HEK293 (cell line): ENCODE data around the gene SLC39A11.

Source experiments
- CTCF ChIA-PET: fragments of 350-600 bp; formaldehyde crosslinking; extraction: SDS; loops from one replicate; lab custom pipeline; 2021; ENCODE audit warnings: antibody characterized with exemption; lab: Yijun Ruan, JAX
- POLR2A ChIA-PET: fragments of 300-600 bp; formaldehyde crosslinking; extraction: SDS; loops from one replicate; lab custom pipeline; 2020; ENCODE audit warnings: antibody characterized with exemption, inconsistent platforms; lab: Yijun Ruan, JAX
- H3K27ac ChIP-seq: fragments of 200-500 bp; sonication (Bioruptor generic); 2 replicates; pipeline ENCODE4 v1.5.1; 2014; ENCODE audit warnings: low read depth, low read length, control low read depth, inconsistent platforms; ENCODE audit errors: extremely low read depth
- H3K36me3 ChIP-seq, 2 experiments: fragments of 200-500 bp in 1 of 2; sonication (Bioruptor generic) in 1 of 2; 1 replicate in 1 of 2; 2 replicates in 1 of 2; pipeline ENCODE4 v1.5.1; 2014 to 2017; ENCODE audit warnings: inconsistent platforms in 2 of 2, low read length in 2 of 2; ENCODE audit not compliant: control insufficient read depth in 2 of 2, insufficient read depth in 1 of 2
- H3K4me1 ChIP-seq: fragments of 200-500 bp; sonication (Bioruptor generic); 2 replicates; pipeline ENCODE4 v1.5.1; 2014; ENCODE audit warnings: mild to moderate bottlenecking, low read length, inconsistent platforms; ENCODE audit not compliant: control insufficient read depth, insufficient read depth
- H3K4me3 ChIP-seq: 2 replicates; pipeline ENCODE4 v1.5.1; 2011; ENCODE audit warnings: low read depth, mild to moderate bottlenecking, control low read depth, low read length, moderate library complexity
- H3K9me3 ChIP-seq: fragments of 200-500 bp; sonication (Bioruptor generic); 2 replicates; pipeline ENCODE4 v1.5.1; 2014; ENCODE audit warnings: low read depth, low read length, inconsistent platforms; ENCODE audit not compliant: control insufficient read depth, insufficient read depth
- AEBP2 ChIP-seq: fragments of 450-650 bp; formaldehyde crosslinking; IDR thresholded peaks from 2 replicates; pipeline ENCODE4 v1.5.1; 2016; ENCODE audit warnings: missing biosample characterization, missing genetic modification characterization, borderline replicate concordance
- BCL11A ChIP-seq: fragments of 450-650 bp; formaldehyde crosslinking; IDR thresholded peaks from 2 replicates; pipeline ENCODE4 v1.5.1; 2016; ENCODE audit warnings: low read depth, missing biosample characterization, missing genetic modification characterization
- EGR2 ChIP-seq: fragments of 450-650 bp; formaldehyde crosslinking; IDR thresholded peaks from 2 replicates; pipeline ENCODE4 v1.5.1; 2016; ENCODE audit warnings: low read depth, missing biosample characterization, missing genetic modification characterization
- INSM2 ChIP-seq: fragments of 450-650 bp; formaldehyde crosslinking; IDR thresholded peaks from 2 replicates; pipeline ENCODE4 v1.5.1; 2016; ENCODE audit warnings: missing biosample characterization, missing genetic modification characterization
- MYNN ChIP-seq: fragments of 450-650 bp; formaldehyde crosslinking; IDR thresholded peaks from 2 replicates; pipeline ENCODE4 v1.5.1; 2016; ENCODE audit warnings: missing biosample characterization, missing genetic modification characterization, borderline replicate concordance
- PRDM2 ChIP-seq: fragments of 450-650 bp; formaldehyde crosslinking; IDR thresholded peaks from 2 replicates; pipeline ENCODE4 v1.5.1; 2016; ENCODE audit warnings: missing biosample characterization, missing genetic modification characterization, borderline replicate concordance
- ZFP41 ChIP-seq: fragments of 450-650 bp; formaldehyde crosslinking; IDR thresholded peaks from 2 replicates; pipeline ENCODE4 v1.5.1; 2016; ENCODE audit warnings: missing biosample characterization, missing genetic modification characterization, borderline replicate concordance
- ZNF146 ChIP-seq: fragments of 450-650 bp; formaldehyde crosslinking; IDR thresholded peaks from 2 replicates; pipeline ENCODE4 v1.5.1; 2016; ENCODE audit warnings: missing biosample characterization, missing genetic modification characterization
- ZNF16 ChIP-seq: fragments of 450-650 bp; formaldehyde crosslinking; IDR thresholded peaks from 2 replicates; pipeline ENCODE4 v1.5.1; 2016; ENCODE audit warnings: low read depth, missing biosample characterization, missing genetic modification characterization
- ZNF292 ChIP-seq: fragments of 450-650 bp; formaldehyde crosslinking; IDR thresholded peaks from 2 replicates; pipeline ENCODE4 v1.5.1; 2016; ENCODE audit warnings: low read depth, missing biosample characterization, missing genetic modification characterization, borderline replicate concordance
- ZNF366 ChIP-seq: fragments of 450-650 bp; formaldehyde crosslinking; conservative IDR thresholded peaks from 2 replicates; pipeline ENCODE4 v1.5.1; 2016; ENCODE audit warnings: missing biosample characterization, missing genetic modification characterization
- ZNF394 ChIP-seq: fragments of 450-650 bp; formaldehyde crosslinking; IDR thresholded peaks from 2 replicates; pipeline ENCODE4 v1.5.1; 2016; ENCODE audit warnings: missing biosample characterization, missing genetic modification characterization, mild to moderate bottlenecking, moderate library complexity, borderline replicate concordance
- ZNF404 ChIP-seq: fragments of 450-650 bp; formaldehyde crosslinking; IDR thresholded peaks from 2 replicates; pipeline ENCODE4 v1.5.1; 2017; ENCODE audit warnings: missing biosample characterization, missing genetic modification characterization
- ZSCAN23 ChIP-seq: fragments of 450-650 bp; formaldehyde crosslinking; IDR thresholded peaks from 2 replicates; pipeline ENCODE4 v1.5.1; 2016; ENCODE audit warnings: missing biosample characterization, missing genetic modification characterization
- TF ChIP-seq, protein P1 (sequence below): fragments of 450-650 bp; formaldehyde crosslinking; IDR thresholded peaks from 2 replicates; pipeline ENCODE4 v1.5.1; 2016; ENCODE audit warnings: missing biosample characterization, missing genetic modification characterization

The SLC39A11 gene

DNA sequence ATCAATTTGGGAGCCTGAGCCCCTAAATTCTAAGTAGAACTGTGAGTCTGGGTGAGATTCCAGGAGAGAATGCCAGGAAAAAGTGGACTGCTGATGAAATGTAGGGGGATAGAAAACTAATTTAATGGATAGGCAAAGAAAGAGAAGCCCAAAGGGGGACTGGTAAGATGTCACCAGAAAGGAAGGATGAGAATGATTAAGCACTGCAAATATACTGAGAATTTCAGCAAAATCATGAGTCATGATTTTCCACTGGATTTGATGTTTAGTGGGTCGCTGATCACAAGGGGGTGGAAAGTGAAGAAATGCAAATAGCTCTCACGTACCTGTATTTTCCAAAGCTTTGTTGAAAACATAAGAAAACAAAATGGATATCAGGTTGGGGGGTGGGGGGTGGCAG is 201.8 kb downstream of the SLC39A11 start:
- POLR2A ChIA-PET: no interaction called here
- CTCF ChIA-PET: interaction anchor here (1.5 kb wide), 2 partner anchors 9 to 165 kb away, joined by 3 to 4 read pairs; no protein-coding TSS in a partner anchor

More for the DNA sequence above, 201.8 kb downstream of the SLC39A11 start:
- Histone ChIP-seq H3K36me3 (no peaks in the 10 kb centered on the region), H3K4me3 (no peak overlapping the region), H3K4me1 (no peaks in the 10 kb centered on the region), H3K27ac (no peak overlapping the region), H3K9me3 (no peaks in the 10 kb centered on the region)
- no peak for TF ChIP-seq ZNF292
- TF ChIP-seq AEBP2 (tag by site-specific recombination): no peak
- no peak for TF ChIP-seq ZNF16 (tag by site-specific recombination)
- no peak for TF ChIP-seq ZSCAN23
- no peak for TF ChIP-seq ZNF394 (tag by site-specific recombination)
- TF ChIP-seq, protein P1, sequence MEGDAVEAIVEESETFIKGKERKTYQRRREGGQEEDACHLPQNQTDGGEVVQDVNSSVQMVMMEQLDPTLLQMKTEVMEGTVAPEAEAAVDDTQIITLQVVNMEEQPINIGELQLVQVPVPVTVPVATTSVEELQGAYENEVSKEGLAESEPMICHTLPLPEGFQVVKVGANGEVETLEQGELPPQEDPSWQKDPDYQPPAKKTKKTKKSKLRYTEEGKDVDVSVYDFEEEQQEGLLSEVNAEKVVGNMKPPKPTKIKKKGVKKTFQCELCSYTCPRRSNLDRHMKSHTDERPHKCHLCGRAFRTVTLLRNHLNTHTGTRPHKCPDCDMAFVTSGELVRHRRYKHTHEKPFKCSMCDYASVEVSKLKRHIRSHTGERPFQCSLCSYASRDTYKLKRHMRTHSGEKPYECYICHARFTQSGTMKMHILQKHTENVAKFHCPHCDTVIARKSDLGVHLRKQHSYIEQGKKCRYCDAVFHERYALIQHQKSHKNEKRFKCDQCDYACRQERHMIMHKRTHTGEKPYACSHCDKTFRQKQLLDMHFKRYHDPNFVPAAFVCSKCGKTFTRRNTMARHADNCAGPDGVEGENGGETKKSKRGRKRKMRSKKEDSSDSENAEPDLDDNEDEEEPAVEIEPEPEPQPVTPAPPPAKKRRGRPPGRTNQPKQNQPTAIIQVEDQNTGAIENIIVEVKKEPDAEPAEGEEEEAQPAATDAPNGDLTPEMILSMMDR (tag by site-specific recombination): no peak
- no peak for TF ChIP-seq ZNF404 (tag by site-specific recombination)
- no peak for TF ChIP-seq ZNF146 (tag by site-specific recombination)
- no peak for TF ChIP-seq EGR2 (tag by site-specific recombination)
- TF ChIP-seq BCL11A (tag by site-specific recombination): no peak
- no peak for TF ChIP-seq MYNN (tag by site-specific recombination)
- no peak for TF ChIP-seq ZFP41 (tag by site-specific recombination)
- no peak for TF ChIP-seq PRDM2 (tag by site-specific recombination)
- TF ChIP-seq INSM2 (tag by site-specific recombination): no peak
- no peak for TF ChIP-seq ZNF366 (tag by site-specific recombination)
